H1 (cell line): ENCODE results near the gene OTUD1. TPM values are rescaled to one million over a fixed set of nuclear protein-coding genes. Genes with fewer than 3 reads are reported as not detected.
A peak's percentile ranks its signal among the peaks of the same experiment; 100 is the strongest.

Source experiments
- CTCF ChIA-PET: fragments of 300-600 bp; sonication (Branson Sonifier 250); formaldehyde crosslinking; loops from one replicate; lab custom pipeline; 2021; ENCODE audit not compliant: partially characterized antibody; lab: Charles Lee
- POLR2A ChIA-PET: fragments of 300-600 bp; sonication (Branson Sonifier 250); formaldehyde crosslinking; loops from one replicate; lab custom pipeline; 2021; ENCODE audit warnings: inconsistent platforms; ENCODE audit not compliant: partially characterized antibody; lab: Charles Lee
- DNase-seq, 2 experiments: peaks; one replicate each; pipeline versions ENCODE4 v3.0.0 to v3.0.0-alpha.2; 2010 to 2022; ENCODE audit warnings: low spot score in 2 of 2, low read depth in 1 of 2, mixed read lengths in 1 of 2
- FAIRE-seq: peaks from 2 replicates; lab custom pipeline; 2011; peaks lifted over from hg19 to GRCh38; lab: Jason Lieb, UNC
- H2AFZ ChIP-seq: 2 replicates; pipeline ENCODE4 v1.8.1; 2012; ENCODE audit warnings: low read length, inconsistent platforms
- H2AK5ac ChIP-seq: 2 replicates; pipeline ENCODE4 v1.6.1; 2013; ENCODE audit warnings: low read depth, low read length
- H2BK120ac ChIP-seq: replicated peaks from 2 replicates; pipeline ENCODE3; 2013; ENCODE audit warnings: low read depth, low read length, inconsistent platforms
- H2BK12ac ChIP-seq: 2 replicates; pipeline ENCODE4 v1.6.1; 2013; ENCODE audit warnings: low read depth, low read length
- H2BK15ac ChIP-seq: 2 replicates; pipeline ENCODE4 v1.6.1; 2013; ENCODE audit warnings: low read length
- H2BK20ac ChIP-seq: 2 replicates; pipeline ENCODE4 v1.6.1; 2013; ENCODE audit warnings: low read length
- H2BK5ac ChIP-seq: 2 replicates; pipeline ENCODE4 v1.6.1; 2013; ENCODE audit warnings: low read depth, low read length
- H3K14ac ChIP-seq: 2 replicates; pipeline ENCODE4 v1.6.1; 2013; ENCODE audit warnings: inconsistent platforms; ENCODE audit not compliant: insufficient read length
- H3K18ac ChIP-seq: 2 replicates; pipeline ENCODE4 v1.6.1; 2013; ENCODE audit warnings: low read length; ENCODE audit errors: extremely low read depth
- H3K23ac ChIP-seq: 2 replicates; pipeline ENCODE4 v1.6.1; 2013; ENCODE audit warnings: inconsistent platforms; ENCODE audit not compliant: insufficient read length
- H3K23me2 ChIP-seq: 2 replicates; pipeline ENCODE4 v1.6.1; 2013; ENCODE audit warnings: low read depth, low read length
- H3K27ac ChIP-seq: 2 replicates; pipeline ENCODE4 v1.6.1; 2011; ENCODE audit warnings: low read depth, low read length, inconsistent platforms
- H3K27me3 ChIP-seq, 4 experiments: replicated peaks in 1 of 4; 1 replicate in 1 of 4; 2 replicates in 3 of 4; pipeline versions ENCODE4 v1.6.1 to v1.8.1; 2011 to 2013; ENCODE audit warnings: low read length in 3 of 4, mild to moderate bottlenecking in 3 of 4, inconsistent platforms in 2 of 4, mixed read lengths in 2 of 4, moderate library complexity in 1 of 4; ENCODE audit not compliant: control insufficient read depth in 3 of 4, insufficient read depth in 3 of 4; ENCODE audit errors: extremely low read depth in 1 of 4
- H3K36me3 ChIP-seq, 4 experiments: 2 replicates each; pipeline versions ENCODE4 v1.6.1 to v1.8.1; 2011 to 2013; ENCODE audit warnings: mild to moderate bottlenecking in 4 of 4, low read length in 3 of 4, moderate library complexity in 2 of 4, control low read depth in 1 of 4, inconsistent platforms in 1 of 4; ENCODE audit not compliant: insufficient read depth in 4 of 4, control insufficient read depth in 2 of 4
- H3K4ac ChIP-seq: replicated peaks from 2 replicates; pipeline ENCODE3; 2013; ENCODE audit warnings: low read length, low read depth, mixed read lengths, inconsistent platforms; ENCODE audit not compliant: insufficient read length
- H3K4me1 ChIP-seq, 4 experiments: replicated peaks in 1 of 4; 1 replicate in 1 of 4; 2 replicates in 3 of 4; pipeline versions ENCODE4 v1.6.1 to v1.8.1; 2011 to 2013; ENCODE audit warnings: low read length in 3 of 4, inconsistent platforms in 2 of 4, mixed read lengths in 1 of 4; ENCODE audit not compliant: insufficient read depth in 4 of 4, control insufficient read depth in 3 of 4
- H3K4me2 ChIP-seq, 2 experiments: 2 replicates each; pipeline versions ENCODE4 v1.6.1 to v1.8.1; 2011 to 2013; ENCODE audit warnings: low read depth in 2 of 2, low read length in 2 of 2, control low read depth in 1 of 2, inconsistent platforms in 1 of 2, mild to moderate bottlenecking in 1 of 2; ENCODE audit not compliant: insufficient read depth in 1 of 2
- H3K4me3 ChIP-seq, 4 experiments: fragments of 200-600, 300-600 bp in 1 of 4; sonication (generic), shearing (Covaris generic), sonication (Bioruptor Twin) in 1 of 4; 2 replicates each; pipeline versions ENCODE4 v1.5.1 to v1.8.1; 2011 to 2016; ENCODE audit warnings: low read length in 4 of 4, low read depth in 3 of 4, control low read depth in 2 of 4, inconsistent platforms in 2 of 4, mild to moderate bottlenecking in 2 of 4, mixed read lengths in 1 of 4, moderate library complexity in 1 of 4; ENCODE audit not compliant: insufficient read depth in 2 of 4; ENCODE audit errors: extremely low read depth in 1 of 4
- H3K56ac ChIP-seq: replicated peaks from 2 replicates; pipeline ENCODE3; 2013; ENCODE audit warnings: low read depth, mild to moderate bottlenecking, mixed read lengths, low read length, inconsistent platforms; ENCODE audit not compliant: insufficient read length
- H3K79me1 ChIP-seq: 2 replicates; pipeline ENCODE4 v1.6.1; 2013; ENCODE audit warnings: low read depth, low read length, control low read depth
- H3K79me2 ChIP-seq, 2 experiments: 2 replicates each; pipeline versions ENCODE4 v1.6.1 to v1.8.1; 2012 to 2013; ENCODE audit warnings: low read length in 2 of 2, mild to moderate bottlenecking in 2 of 2, inconsistent platforms in 1 of 2; ENCODE audit not compliant: insufficient read depth in 2 of 2, control insufficient read depth in 1 of 2
- H3K9ac ChIP-seq, 4 experiments: replicated peaks in 1 of 4; 1 replicate in 1 of 4; 2 replicates in 3 of 4; pipeline versions ENCODE4 v1.6.1 to v1.8.1; 2011 to 2013; ENCODE audit warnings: low read depth in 3 of 4, low read length in 3 of 4, control low read depth in 2 of 4, mild to moderate bottlenecking in 2 of 4, moderate library complexity in 2 of 4, inconsistent platforms in 1 of 4; ENCODE audit errors: extremely low read depth in 1 of 4
- H3K9me3 ChIP-seq, 2 experiments: 2 replicates each; pipeline versions ENCODE4 v1.6.1 to v1.8.1; 2012 to 2013; ENCODE audit warnings: mild to moderate bottlenecking in 2 of 2, moderate library complexity in 2 of 2, control low read depth in 1 of 2, inconsistent platforms in 1 of 2, low read depth in 1 of 2, low read length in 1 of 2, mixed read lengths in 1 of 2; ENCODE audit not compliant: insufficient read depth in 2 of 2
- H4K20me1 ChIP-seq, 2 experiments: replicated peaks in 1 of 2; 2 replicates each; pipeline versions ENCODE3 to v1.8.1; 2011 to 2013; ENCODE audit warnings: inconsistent platforms in 2 of 2, low read length in 2 of 2, mild to moderate bottlenecking in 1 of 2; ENCODE audit not compliant: insufficient read depth in 2 of 2, control insufficient read depth in 1 of 2
- H4K5ac ChIP-seq: 2 replicates; pipeline ENCODE4 v1.6.1; 2013; ENCODE audit warnings: low read length, low read depth, mixed read lengths, inconsistent platforms; ENCODE audit not compliant: insufficient read length
- H4K8ac ChIP-seq: 2 replicates; pipeline ENCODE4 v1.8.0; 2013; ENCODE audit warnings: mild to moderate bottlenecking, moderate library complexity, low read length, inconsistent platforms; ENCODE audit not compliant: insufficient read depth; ENCODE audit errors: extremely low read depth
- H4K91ac ChIP-seq: replicated peaks from 2 replicates; pipeline ENCODE3; 2013; ENCODE audit warnings: low read length, mixed read lengths, inconsistent platforms; ENCODE audit not compliant: insufficient read length
- ATF3 ChIP-seq: IDR thresholded peaks from 2 replicates; pipeline ENCODE4 v1.6.1; 2011; ENCODE audit warnings: low read depth, mild to moderate bottlenecking, low read length; ENCODE audit not compliant: insufficient read depth
- BACH1 ChIP-seq: IDR thresholded peaks from 2 replicates; pipeline ENCODE4 v1.6.1; 2012; ENCODE audit warnings: low read length, improper control_type of control experiment
- CBX8 ChIP-seq: fragments of 300-800, 300-1000 bp; sonication (generic); IDR thresholded peaks from 2 replicates; pipeline ENCODE4 v1.7.1; 2016; ENCODE audit warnings: low read depth, low read length, borderline replicate concordance
- RAD21 ChIP-seq, 2 experiments: IDR thresholded peaks in 1 of 2; conservative IDR thresholded peaks in 1 of 2; 2 replicates each; pipeline ENCODE4 v1.6.1; 2011; ENCODE audit warnings: low read depth in 2 of 2, low read length in 2 of 2, improper control_type of control experiment in 1 of 2, inconsistent platforms in 1 of 2, mild to moderate bottlenecking in 1 of 2, moderate library complexity in 1 of 2
- RBBP5 ChIP-seq: IDR thresholded peaks from 2 replicates; pipeline ENCODE4 v1.7.1; 2012; ENCODE audit warnings: low read depth, mild to moderate bottlenecking, inconsistent platforms, low read length, moderate library complexity, borderline replicate concordance
- SP4 ChIP-seq: IDR thresholded peaks from 2 replicates; pipeline ENCODE4 v1.6.1; 2012; ENCODE audit warnings: low read length, inconsistent platforms
- WGBS, 2 experiments: shearing (Covaris generic) in 1 of 2; methylation state at CpG; one replicate each; pipeline versions ENCODE4 v1.1.6 to v1.1.7; 2013 to 2015; ENCODE audit warnings: low lambda C conversion rate in 2 of 2, mixed read lengths in 2 of 2, inconsistent platforms in 1 of 2, low coverage in 1 of 2, missing lambda C conversion rate in 1 of 2; ENCODE audit not compliant: insufficient replicate concordance in 2 of 2, insufficient coverage in 1 of 2, insufficient read length in 1 of 2; ENCODE audit errors: extremely low coverage in 1 of 2, missing lambda C conversion rate in 1 of 2; 5-methylcytosine and 5-hydroxymethylcytosine counted together
- polyA plus RNA-seq, 7 experiments: library from polyadenylated mRNA; depleted of rRNA in 3 of 7; stranded (reverse) in 5 of 7; unstranded in 2 of 7; fragments of >200 nt in 5 of 7; fragments of 200-250 nt in 2 of 7; gene quantifications; 1 replicate in 5 of 7; 2 replicates in 1 of 7; 4 replicates in 1 of 7; pipeline versions ENCODE4 v1.2.1 to v1.2.3, GENCODE V29; 2011 to 2013; ENCODE audit warnings: missing spikeins in 2 of 7, mixed read lengths in 2 of 7
- total RNA-seq: library from RNA; stranded (reverse); fragmentation: NEBNext Ultra II Directional; extraction: Animal tissue kit (Norgen Biotek cat#: 25700); gene quantifications from 2 replicates; pipeline ENCODE4 v1.2.1, GENCODE V29; 2021
- TF ChIP-seq, protein P1 (sequence below): IDR thresholded peaks from 2 replicates; pipeline ENCODE4 v1.6.1; 2011; ENCODE audit warnings: low read length, improper control_type of control experiment
- TF ChIP-seq, protein P2 (sequence below): IDR thresholded peaks from 2 replicates; pipeline ENCODE4 v1.6.1; 2012; ENCODE audit warnings: inconsistent platforms

Gene OTUD1
- total and polyA plus RNA-seq, 2 of the 8 experiments (the other 6 are each of a cell fraction or from before 2014, with no cell fraction given) = 1.3 to 7.1 TPM

DNA sequence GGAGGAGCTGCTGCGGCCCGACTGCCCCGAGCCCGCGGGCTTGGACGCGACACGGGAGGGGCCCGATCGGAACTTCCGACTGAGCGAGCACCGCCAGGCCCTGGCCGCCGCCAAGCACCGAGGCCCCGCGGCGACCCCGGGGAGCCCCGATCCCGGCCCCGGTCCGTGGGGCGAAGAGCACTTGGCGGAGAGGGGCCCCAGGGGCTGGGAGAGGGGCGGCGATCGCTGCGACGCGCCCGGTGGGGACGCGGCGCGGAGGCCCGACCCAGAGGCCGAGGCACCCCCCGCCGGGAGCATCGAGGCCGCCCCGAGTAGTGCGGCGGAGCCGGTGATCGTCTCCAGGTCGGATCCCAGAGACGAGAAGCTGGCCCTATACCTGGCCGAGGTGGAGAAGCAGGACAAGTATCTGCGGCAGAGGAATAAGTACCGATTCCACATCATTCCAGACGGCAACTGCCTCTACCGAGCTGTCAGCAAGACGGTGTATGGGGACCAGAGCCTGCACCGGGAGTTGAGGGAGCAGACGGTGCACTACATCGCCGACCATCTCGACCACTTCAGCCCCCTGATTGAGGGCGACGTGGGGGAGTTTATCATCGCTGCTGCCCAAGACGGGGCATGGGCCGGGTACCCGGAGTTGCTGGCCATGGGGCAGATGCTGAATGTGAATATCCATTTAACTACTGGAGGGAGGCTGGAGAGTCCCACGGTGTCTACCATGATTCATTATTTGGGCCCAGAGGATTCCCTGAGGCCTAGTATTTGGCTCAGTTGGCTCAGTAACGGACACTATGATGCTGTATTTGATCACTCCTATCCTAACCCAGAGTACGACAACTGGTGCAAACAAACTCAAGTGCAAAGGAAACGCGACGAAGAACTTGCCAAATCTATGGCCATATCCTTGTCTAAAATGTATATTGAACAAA lies 1.4 kb downstream of the OTUD1 start:
- Histone ChIP-seq H2AFZ (0 out of 2 replicates have a peak overlapping the region, but pooled peaks have one; percentile 30), H3K9me3 (no peaks in the 10 kb centered on the region), H4K8ac (peak overlapping the region; percentile 92; the same call in 1 of the 2 replicates), H3K18ac (no peak overlapping the region), H2BK5ac (no peak overlapping the region), H3K36me3 (no peaks in the 10 kb centered on the region), H3K4me1 (peaks cover 0 to 6% (median 3%) of the 10 kb centered on the region in 4 experiments; a peak in 5 of 7 replicates), H3K4ac (peak overlapping the region; percentile 13), H2BK120ac (no peak overlapping the region), H2BK15ac (no peak overlapping the region), H2BK12ac (0 out of 2 replicates have a peak overlapping the region, but pooled peaks have one; percentile 17), H3K9ac (peak overlapping the region; percentile 29 to 87 (median 55); a peak in 4 of 7 replicates), H4K20me1 (peaks cover 2 to 3% of the 10 kb centered on the region in 2 experiments), H3K14ac (no peak overlapping the region), H2BK20ac (no peak overlapping the region), H3K79me2 (peaks cover 0 to 20% of the 10 kb centered on the region in 2 experiments; a peak in 2 of 4 replicates), H3K23me2 (peaks cover 9% of the 10 kb centered on the region; the same call in 1 of the 2 replicates), H3K27me3 (peaks cover 0 to 3% (median 0%) of the 10 kb centered on the region in 4 experiments; a peak in 1 of 7 replicates), H3K23ac (no peak overlapping the region), H3K27ac (no peak overlapping the region), H3K4me3 (peak overlapping the region; percentile 69 to 81 (median 74)), H3K56ac (no peak overlapping the region), H3K79me1 (no peaks in the 10 kb centered on the region), H3K4me2 (peak overlapping the region; percentile 83 to 91), H4K91ac (no peak overlapping the region), H2AK5ac (no peak overlapping the region), H4K5ac (no peak overlapping the region)
- FAIRE-seq (no peak), DNase-seq (peak in 1 of 2 experiments; percentile 64)
- CTCF ChIA-PET = interaction anchor here (0.6 to 2.4 kb wide), 3 partner anchors 20 to 282 kb away, joined by 3 to 7 read pairs (median 3); no protein-coding TSS in a partner anchor
- WGBS, 2 experiments = 14% methylated on average over 43 of the region's 73 CpGs; no CpG with 5 or more reads in 1 of the 2 experiments
- POLR2A ChIA-PET = no interaction called here
- TF ChIP-seq ATF3 (no peak), RBBP5 (peak; percentile 92; the same call in 1 of the 2 replicates), RAD21 (IDR thresholded peaks at IDR 0.05 in 1 of 2, conservative IDR thresholded peaks at IDR 0.05 in 1 of 2; ENCODE audit: low read depth in 2 of 2, low read length in 2 of 2) (0 out of 4 replicates have a peak, but pooled peaks of 1 of the 2 experiments have one; percentile 1), SP4 (no peak), BACH1 (no peak), CBX8 (no peak)
- TF ChIP-seq, protein P1, sequence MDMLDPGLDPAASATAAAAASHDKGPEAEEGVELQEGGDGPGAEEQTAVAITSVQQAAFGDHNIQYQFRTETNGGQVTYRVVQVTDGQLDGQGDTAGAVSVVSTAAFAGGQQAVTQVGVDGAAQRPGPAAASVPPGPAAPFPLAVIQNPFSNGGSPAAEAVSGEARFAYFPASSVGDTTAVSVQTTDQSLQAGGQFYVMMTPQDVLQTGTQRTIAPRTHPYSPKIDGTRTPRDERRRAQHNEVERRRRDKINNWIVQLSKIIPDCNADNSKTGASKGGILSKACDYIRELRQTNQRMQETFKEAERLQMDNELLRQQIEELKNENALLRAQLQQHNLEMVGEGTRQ = no peak
- TF ChIP-seq, protein P2, sequence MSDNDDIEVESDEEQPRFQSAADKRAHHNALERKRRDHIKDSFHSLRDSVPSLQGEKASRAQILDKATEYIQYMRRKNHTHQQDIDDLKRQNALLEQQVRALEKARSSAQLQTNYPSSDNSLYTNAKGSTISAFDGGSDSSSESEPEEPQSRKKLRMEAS = no peak
